Measurements from ENCODE around the gene ZNF778.

Gene ZNF778

GRCh38 chr16:89192186-89192955 lies 25.1 kb upstream of the ZNF778 start:
- peak overlapping the region; percentile 60 for H3K4me3 ChIP-seq (ENCODE audit: low read depth, low read length)
- DNase-seq (ENCODE audit: low read depth) = peak; percentile 70

DNA sequence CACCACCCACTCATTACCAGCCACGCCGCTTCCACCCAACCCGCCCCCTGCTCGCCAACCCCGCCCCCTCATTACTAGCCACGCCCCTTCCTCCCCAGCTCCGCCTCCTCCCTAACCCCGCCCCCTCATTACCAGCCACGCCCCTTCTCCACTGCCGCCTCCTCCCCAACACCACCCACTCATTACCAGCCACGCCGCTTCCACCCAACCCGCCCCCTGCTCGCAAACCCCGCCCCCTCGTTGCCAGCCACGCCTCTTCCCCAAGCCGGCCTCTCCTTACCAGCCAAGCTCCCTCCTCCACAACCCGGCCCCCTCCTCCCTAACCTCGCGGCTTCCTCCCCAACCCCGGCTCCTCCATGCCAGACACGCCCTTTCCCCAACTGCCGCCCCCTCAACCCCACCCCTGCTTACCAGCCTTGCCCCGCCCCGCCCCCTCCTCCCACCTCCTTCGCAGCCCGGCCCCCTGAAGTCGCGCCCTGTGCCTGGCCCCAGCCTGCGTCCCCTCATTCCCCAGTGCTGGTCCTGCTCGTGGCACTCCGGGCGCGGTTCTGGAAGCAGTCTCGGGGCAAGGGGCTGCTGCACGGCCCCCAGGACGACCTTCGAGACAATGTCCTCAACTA lies 24.4 kb upstream of the ZNF778 start:
- H3K4me3 ChIP-seq (ENCODE audit: low read depth, low read length) = peak overlapping the region; percentile 36
- peak; percentile 65 for DNase-seq (ENCODE audit: low read depth)

DNA sequence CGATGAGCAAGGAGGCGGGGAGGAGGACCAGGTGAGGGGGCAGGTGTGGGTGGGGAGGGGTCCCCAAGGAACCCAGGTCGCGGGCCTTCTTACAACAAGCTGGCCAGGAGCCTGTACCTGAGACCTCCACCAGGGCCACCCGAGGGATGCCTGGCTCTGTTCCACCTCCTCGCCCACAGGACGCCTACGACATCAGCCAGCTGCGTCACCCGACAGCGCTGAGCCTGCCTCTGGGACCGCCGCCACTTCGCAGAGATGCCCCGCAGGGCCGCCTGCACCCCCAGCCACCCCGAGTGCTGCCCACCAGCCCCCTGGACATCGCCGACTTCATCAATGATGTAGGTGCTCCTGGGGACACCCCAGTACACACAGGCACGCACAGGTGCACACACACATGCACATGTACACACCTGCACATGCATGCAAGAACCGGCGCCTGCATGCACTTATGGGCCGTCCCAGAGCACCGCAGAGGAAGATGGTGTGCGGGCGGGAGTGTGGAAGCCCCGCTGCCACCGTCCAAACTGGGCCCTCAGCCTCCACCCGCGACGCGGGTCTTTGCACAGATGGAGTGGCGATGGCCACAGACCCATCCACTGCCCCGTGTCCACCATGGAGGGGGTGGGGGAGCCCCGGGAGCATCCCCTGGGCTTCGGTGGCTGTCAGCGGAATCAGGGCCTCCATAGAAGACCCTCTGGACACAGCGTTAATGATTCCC lies 23.8 kb upstream of the ZNF778 start:
- H3K4me3 ChIP-seq (ENCODE audit: low read depth, low read length) = peak overlapping the region; percentile 36
- no peak for DNase-seq (ENCODE audit: low read depth)

- H3K4me3 ChIP-seq (ENCODE audit: low read depth, low read length) = no peak overlapping the region
- DNase-seq (ENCODE audit: low read depth) = no peak
Measured at GRCh38 chr16:89194340-89195311, 22.9 kb upstream of the ZNF778 start.

DNA sequence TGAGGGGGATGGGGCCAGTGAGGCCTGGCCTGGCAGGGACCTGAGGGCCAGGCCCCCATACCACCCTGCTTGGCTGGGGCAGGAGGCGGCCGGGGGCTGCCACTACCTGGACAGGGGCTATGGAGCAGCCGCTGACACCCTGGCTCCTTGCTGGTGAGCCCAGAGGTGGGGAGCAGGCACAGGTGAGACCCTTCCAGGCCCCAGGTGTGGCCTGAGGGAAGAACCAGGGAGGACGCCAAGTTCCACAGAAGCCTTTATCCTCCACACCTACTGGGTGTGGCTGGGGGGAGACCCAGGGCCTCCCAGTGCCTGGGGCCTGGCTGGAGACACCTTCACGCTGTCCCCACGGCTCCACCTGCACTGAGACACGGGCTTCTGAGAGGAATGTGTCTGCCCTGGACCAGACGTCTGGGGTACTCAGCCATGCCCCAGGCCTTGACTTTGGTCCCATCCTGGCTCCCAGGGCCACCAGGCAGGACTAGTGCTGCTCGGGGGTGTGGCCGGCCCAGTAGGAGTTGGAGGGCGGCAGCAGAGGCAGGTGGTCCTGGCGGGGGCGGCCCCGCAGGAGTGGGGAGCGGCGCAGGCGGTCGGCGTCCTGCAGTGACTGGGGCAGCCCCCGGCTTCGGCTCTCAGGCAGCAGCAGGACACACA lies 21.9 kb upstream of the ZNF778 start:
- no peak for DNase-seq (ENCODE audit: low read depth)
- no peak overlapping the region for H3K4me3 ChIP-seq (ENCODE audit: low read depth, low read length)

GRCh38 chr16:89197033-89197632 lies 20.4 kb upstream of the ZNF778 start:
- H3K4me3 ChIP-seq (ENCODE audit: low read depth, low read length) = no peak overlapping the region
- no peak for DNase-seq (ENCODE audit: low read depth)

DNA sequence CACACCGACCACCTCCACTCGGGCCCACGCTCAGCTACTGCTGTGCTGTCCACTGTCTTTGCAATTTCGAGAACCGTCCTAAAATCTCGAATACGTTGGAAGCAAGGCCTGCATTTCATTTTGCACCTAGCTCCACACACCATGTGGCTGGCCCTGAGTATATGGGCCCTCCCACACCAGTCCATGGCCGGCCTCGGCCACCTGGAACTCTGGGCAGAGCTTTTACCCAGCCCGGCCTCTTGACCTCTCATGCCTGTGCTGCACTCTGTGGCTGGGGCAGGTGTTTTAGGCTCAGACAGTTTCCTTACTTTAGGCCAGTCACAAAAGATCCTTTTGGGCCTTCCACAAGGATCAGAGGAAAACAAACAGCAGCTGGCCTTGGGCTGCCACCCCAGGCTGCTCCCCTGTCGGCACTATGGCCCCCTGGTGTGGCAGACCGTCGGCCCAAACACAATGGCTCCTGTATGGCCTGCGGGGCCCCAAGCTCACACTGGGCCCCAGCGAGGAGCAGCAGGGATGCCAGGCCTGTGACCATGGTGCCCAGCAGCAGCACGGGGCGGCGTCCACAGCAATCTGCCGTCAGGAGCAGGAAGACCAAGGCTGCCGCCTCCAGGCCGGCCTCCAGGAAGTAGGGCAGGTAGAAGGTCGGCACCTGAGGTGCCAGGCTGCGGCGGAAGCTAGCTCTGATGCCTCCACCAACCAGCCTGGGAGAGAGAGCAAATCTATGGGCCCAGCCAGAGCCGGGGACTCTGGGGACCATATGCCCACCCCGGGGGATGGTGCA lies 19.7 kb upstream of the ZNF778 start:
- H3K4me3 ChIP-seq (ENCODE audit: low read depth, low read length) = no peak overlapping the region

DNA sequence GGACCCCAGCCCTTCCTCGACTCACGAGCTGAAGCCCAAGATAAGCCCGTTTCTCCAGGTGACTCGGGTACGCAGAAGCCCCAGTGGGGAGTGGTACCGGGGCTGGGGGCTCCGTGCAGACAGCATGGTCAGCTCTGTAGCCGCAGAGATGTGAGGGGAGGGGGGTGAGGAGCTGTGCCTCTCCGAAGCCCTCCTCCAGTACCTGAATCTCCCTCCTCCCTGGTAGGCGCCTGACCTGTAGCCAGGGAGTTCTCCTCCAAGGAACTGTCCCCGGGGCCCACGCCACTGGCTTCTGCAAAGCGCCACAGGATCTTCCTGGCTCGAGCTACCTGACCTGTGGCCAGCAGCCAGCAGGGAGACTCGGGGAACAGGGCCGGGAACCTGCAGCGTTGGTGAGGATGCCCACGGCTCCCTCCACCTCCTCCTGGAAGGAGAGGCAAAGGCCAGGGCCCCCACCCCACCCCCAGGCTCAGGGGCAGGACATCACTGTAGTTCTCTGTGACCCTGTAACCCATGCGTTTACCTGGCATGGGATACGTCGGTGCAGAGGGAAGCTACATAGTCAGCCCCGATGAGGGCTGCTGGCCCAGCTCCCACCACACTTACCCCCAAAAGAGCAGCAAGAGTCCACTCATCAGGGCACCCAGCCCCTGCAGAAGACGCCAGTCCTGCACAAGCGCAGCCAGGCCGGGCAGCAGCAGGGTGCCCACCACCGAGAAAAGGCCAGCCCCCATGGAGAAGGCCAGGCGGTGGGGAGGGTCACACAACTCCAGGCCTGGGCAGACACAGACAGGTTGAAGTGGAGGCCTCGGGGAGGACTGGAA lies 18.9 kb upstream of the ZNF778 start:
- DNase-seq (ENCODE audit: low read depth) = no peak
- H3K4me3 ChIP-seq (ENCODE audit: low read depth, low read length) = no peak overlapping the region

More for the DNA sequence above, 19.7 kb upstream of the ZNF778 start:
- no peak for DNase-seq (ENCODE audit: low read depth)

GRCh38 chr16:89199241-89200123 lies 18.0 kb upstream of the ZNF778 start:
- H3K4me3 ChIP-seq (ENCODE audit: low read depth, low read length) = no peak overlapping the region
- no peak for DNase-seq (ENCODE audit: low read depth)

DNA sequence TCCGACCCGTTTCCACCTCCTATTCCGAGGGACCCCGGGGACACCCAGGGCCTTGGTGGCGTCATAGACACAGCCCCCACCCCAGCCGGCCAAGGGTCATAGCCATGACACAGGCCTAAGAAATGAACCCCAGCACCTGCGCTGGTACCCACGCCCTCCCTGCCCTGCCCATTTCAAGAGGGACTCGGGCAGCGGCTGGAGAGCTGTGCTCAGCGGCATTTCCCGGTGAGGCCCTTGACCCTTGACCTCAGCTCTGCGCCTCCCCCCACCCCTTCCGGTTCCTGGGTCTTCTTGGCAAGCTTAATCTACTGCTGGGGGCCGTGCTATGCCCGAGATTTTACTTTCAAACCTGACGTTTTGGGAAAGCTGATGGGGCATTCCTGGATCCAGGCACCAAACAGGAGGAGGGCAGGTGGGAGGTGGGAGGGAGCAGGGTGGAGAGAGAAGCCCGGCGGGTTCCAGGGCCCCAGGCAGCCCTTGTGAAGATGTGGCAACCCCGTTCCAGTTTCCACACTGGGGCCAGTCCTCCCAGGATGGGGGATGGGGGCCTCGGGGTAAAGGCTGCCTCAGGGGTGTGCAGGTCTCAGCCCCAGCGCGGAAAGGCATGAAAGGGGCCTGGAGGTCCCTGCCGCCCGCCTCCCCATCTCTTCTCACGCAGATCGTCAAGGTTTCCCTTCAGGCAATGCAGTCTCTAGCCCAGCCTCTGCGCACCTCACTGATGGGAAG lies 17.2 kb upstream of the ZNF778 start, which contains the start of gene SLC22A31:
TSS of gene SLC22A31 (minus strand) at position 414 of the 726 bp plus-strand sequence. CDS start at position 378, 36 bp downstream.
- H3K4me3 ChIP-seq (ENCODE audit: low read depth, low read length) = peak within 1 kb of the TSS; percentile 37
- DNase-seq (ENCODE audit: low read depth) = no peak

- DNase-seq (ENCODE audit: low read depth) = no peak
- H3K4me3 ChIP-seq (ENCODE audit: low read depth, low read length) = peak overlapping the region; percentile 37
Measured at GRCh38 chr16:89200850-89201411, 16.6 kb upstream of the ZNF778 start.

GRCh38 chr16:89201439-89202377 lies 15.8 kb upstream of the ZNF778 start:
- peak; percentile 17 for DNase-seq (ENCODE audit: low read depth)
- peak overlapping the region; percentile 37 for H3K4me3 ChIP-seq (ENCODE audit: low read depth, low read length)

DNA sequence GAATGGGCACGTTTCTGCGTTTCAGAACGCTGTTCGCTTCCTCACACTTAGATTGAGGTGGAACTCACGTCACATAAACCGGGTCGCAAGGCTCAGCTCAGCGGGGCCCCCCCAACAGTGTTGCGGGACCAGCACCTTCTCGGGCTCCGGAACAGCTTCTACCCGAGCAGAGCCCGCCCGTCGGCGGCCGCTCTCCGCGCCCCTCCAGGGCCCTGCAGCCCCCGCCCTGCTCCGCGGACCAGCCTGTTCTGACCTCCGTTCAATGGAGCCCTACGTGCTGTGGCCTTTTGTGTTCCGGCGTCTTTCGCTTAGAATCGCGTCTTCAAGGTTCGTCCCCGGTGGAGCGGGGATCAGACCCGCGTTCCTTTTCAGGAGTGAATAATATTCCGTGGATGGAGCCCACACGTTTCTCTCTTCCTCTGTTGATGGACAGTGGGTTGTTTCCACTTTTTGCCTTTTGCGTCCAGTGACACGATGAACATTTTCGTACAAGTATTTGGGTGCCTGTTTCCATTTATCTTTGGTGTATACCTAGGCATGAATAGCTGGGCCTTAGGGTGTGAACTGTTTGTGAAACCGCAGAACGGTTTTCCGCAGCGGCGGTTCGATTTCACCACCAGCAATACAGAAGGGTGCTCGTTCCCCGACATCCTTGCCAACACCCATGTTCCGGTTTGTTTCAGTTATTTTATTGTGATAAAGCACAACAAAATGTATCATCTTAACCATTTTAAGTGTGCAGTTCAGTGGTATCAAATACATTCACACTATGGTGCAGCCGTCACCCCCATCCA lies 14.9 kb upstream of the ZNF778 start:
- no peak for DNase-seq (ENCODE audit: low read depth)
- H3K4me3 ChIP-seq (ENCODE audit: low read depth, low read length) = no peak overlapping the region

Data from skeletal muscle cell (primary cell).